A673 (cell line): Measurements from ENCODE around the gene RPL38.

ENCODE experiments used
- EZH2 ChIP-seq: fragments of 200-600 bp; sonication (generic); IDR thresholded peaks from 2 replicates; pipeline ENCODE4 v1.6.1; 2017; ENCODE audit warnings: borderline replicate concordance, low read depth, mild to moderate bottlenecking, mixed read lengths, antibody characterized with exemption, low read length; ENCODE audit not compliant: poor library complexity, severe bottlenecking
- TF ChIP-seq, protein P1 (sequence below): fragments of 300-800, 200-600 bp; sonication (generic); conservative IDR thresholded peaks from 2 replicates; pipeline ENCODE4 v1.5.1; 2017; ENCODE audit warnings: low read depth, mild to moderate bottlenecking, antibody characterized with exemption, low read length, moderate library complexity, mixed read lengths

DNA sequence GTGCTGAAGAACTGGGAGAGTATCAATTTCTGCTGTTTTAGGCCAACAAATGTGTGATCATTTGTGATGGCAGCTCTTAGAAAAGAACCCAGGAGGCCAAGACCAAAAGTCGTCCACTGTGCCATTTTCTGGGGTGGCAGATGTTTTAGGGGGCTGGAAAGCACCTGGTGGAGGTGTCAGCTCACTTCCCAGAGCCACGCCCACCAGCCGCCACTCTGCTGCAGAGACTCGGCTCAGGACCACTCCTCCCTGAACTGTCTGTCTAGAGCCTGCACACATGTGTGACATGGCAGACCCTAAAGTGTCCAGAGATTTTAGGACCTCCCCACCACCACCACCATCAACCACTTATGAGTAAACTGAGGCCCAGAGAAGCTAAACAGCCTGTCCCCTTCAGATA, 23.9 kb upstream of the RPL38 start:
- TF ChIP-seq, protein P1, sequence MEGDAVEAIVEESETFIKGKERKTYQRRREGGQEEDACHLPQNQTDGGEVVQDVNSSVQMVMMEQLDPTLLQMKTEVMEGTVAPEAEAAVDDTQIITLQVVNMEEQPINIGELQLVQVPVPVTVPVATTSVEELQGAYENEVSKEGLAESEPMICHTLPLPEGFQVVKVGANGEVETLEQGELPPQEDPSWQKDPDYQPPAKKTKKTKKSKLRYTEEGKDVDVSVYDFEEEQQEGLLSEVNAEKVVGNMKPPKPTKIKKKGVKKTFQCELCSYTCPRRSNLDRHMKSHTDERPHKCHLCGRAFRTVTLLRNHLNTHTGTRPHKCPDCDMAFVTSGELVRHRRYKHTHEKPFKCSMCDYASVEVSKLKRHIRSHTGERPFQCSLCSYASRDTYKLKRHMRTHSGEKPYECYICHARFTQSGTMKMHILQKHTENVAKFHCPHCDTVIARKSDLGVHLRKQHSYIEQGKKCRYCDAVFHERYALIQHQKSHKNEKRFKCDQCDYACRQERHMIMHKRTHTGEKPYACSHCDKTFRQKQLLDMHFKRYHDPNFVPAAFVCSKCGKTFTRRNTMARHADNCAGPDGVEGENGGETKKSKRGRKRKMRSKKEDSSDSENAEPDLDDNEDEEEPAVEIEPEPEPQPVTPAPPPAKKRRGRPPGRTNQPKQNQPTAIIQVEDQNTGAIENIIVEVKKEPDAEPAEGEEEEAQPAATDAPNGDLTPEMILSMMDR: no peak
- no peak for TF ChIP-seq EZH2
